ENCODE results near the gene MTFR1L. TPM values are rescaled to one million over a fixed set of nuclear protein-coding genes. Genes with fewer than 3 reads are reported as not detected.

Gene MTFR1L
- total and polyA plus RNA-seq, 2 donors (not counting 1 experiment from before 2014, with no cell fraction given), result 38.3 to 56.0 TPM

DNA sequence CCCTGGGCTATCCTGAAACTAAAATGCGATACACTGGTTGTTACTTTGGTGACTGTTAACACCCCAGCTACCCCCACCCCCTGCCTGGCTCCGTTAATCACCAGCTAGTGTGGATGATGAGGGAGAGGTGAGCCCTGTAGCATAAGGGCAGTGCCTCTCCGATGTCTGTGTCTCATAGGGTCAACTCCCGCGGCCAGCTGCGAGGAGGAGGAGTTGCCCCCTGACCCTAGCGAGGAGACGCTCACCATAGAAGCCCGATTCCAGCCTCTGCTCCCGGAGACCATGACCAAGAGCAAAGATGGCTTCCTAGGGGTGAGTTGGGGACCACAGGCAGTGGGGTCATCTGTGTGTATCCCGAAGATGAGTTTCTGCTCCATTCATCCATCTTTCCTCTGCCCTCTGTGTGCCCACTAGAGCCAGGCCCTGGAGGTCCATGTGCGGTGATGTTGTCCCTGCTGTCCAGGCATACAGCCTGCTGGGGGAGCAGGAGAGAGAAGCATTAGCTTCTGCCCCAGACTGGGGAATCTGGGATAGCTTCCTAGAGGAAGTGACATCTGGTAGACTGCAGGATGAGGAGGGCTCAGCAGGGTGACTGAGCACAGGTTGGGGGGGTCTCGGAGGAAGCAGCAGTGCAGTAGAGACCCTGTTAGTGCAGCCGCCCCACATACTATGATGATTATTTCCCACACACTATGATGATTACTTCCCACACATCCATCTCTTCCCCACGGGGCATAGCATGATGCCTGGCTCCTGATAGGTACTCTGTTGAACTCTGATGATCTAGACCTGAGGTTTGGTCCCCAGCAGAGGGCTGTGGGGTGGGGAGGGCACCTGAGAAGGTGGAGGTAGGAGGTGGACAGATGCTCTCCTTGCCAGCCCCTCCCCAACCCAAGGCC lies 14.5 kb upstream of the MTFR1L start:
- no peak overlapping the region for H3K27ac ChIP-seq (ENCODE audit: insufficient read depth, low read length)
- peaks cover 4% of the 10 kb centered on the region for H3K79me2 ChIP-seq (ENCODE audit: control insufficient read depth, insufficient read depth, low read length)
- no peak overlapping the region for H3K4me3 ChIP-seq (replicated peaks in 1 of 4; ENCODE audit: control extremely low read depth in 1 of 4, insufficient read depth in 1 of 4, low read depth in 3 of 4, low read length in 4 of 4)
- H3K4me1 ChIP-seq (ENCODE audit: control insufficient read depth, extremely low read depth, insufficient read depth, low read length), result peaks cover 15% of the 10 kb centered on the region
- H3K4me2 ChIP-seq (ENCODE audit: extremely low read depth, insufficient read depth, low read length), result no peak overlapping the region
- H3K36me3 ChIP-seq (ENCODE audit: control insufficient read depth, insufficient read depth, low read length), result no peaks in the 10 kb centered on the region
- DNase-seq (ENCODE audit: low read depth in 2 of 2), result no peak
- H3K27me3 ChIP-seq (ENCODE audit: control insufficient read depth, insufficient read depth, low read length), result no peaks in the 10 kb centered on the region
- H2AFZ ChIP-seq (ENCODE audit: low read length), result no peak overlapping the region
- no peaks in the 10 kb centered on the region for H3K9me3 ChIP-seq (ENCODE audit: control insufficient read depth, insufficient read depth, low read depth, low read length)
- TF ChIP-seq EZH2 (IDR thresholded peaks at IDR 0.05; ENCODE audit: low read length, missing control alignments), result no peak
- TF ChIP-seq, protein P1, sequence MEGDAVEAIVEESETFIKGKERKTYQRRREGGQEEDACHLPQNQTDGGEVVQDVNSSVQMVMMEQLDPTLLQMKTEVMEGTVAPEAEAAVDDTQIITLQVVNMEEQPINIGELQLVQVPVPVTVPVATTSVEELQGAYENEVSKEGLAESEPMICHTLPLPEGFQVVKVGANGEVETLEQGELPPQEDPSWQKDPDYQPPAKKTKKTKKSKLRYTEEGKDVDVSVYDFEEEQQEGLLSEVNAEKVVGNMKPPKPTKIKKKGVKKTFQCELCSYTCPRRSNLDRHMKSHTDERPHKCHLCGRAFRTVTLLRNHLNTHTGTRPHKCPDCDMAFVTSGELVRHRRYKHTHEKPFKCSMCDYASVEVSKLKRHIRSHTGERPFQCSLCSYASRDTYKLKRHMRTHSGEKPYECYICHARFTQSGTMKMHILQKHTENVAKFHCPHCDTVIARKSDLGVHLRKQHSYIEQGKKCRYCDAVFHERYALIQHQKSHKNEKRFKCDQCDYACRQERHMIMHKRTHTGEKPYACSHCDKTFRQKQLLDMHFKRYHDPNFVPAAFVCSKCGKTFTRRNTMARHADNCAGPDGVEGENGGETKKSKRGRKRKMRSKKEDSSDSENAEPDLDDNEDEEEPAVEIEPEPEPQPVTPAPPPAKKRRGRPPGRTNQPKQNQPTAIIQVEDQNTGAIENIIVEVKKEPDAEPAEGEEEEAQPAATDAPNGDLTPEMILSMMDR (conservative IDR thresholded peaks at IDR 0.05 in 1 of 2, IDR thresholded peaks at IDR 0.05 in 1 of 2; ENCODE audit: low read depth in 1 of 2, low read length in 2 of 2), result no peak
- H3K9ac ChIP-seq (ENCODE audit: insufficient read depth, low read length), result no peak overlapping the region
- H4K20me1 ChIP-seq (ENCODE audit: control insufficient read depth, extremely low read depth, insufficient read depth, low read length), result no peaks in the 10 kb centered on the region

DNA sequence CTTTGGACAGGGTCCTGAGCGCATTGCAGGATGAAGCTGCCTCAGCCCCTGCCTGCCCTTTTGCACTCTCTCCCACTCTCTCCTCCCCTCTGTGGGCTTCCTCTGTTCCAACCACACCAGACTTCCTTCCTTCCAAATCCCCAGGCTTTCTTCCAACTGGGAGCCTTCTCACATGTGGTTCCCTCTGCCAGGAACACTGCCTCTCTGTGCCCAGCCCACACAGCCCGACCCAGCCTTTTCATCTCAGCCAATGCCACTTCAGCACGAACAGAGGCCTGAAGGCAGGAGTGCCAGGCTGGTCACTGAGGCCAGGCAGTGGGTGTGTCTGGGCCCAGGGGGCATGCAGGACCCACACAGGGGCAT lies 13.9 kb upstream of the MTFR1L start:
- Histone ChIP-seq H3K27me3 (ENCODE audit: control insufficient read depth, insufficient read depth, low read length) (no peaks in the 10 kb centered on the region), H3K27ac (ENCODE audit: insufficient read depth, low read length) (no peak overlapping the region), H3K9ac (ENCODE audit: insufficient read depth, low read length) (no peak overlapping the region), H3K36me3 (ENCODE audit: control insufficient read depth, insufficient read depth, low read length) (peaks cover 4% of the 10 kb centered on the region), H3K4me1 (ENCODE audit: control insufficient read depth, extremely low read depth, insufficient read depth, low read length) (peaks cover 14% of the 10 kb centered on the region), H3K4me2 (ENCODE audit: extremely low read depth, insufficient read depth, low read length) (no peak overlapping the region), H3K79me2 (ENCODE audit: control insufficient read depth, insufficient read depth, low read length) (no peaks in the 10 kb centered on the region), H2AFZ (ENCODE audit: low read length) (no peak overlapping the region), H3K9me3 (ENCODE audit: control insufficient read depth, insufficient read depth, low read depth, low read length) (no peaks in the 10 kb centered on the region), H3K4me3 (replicated peaks in 1 of 4; ENCODE audit: control extremely low read depth in 1 of 4, insufficient read depth in 1 of 4, low read depth in 3 of 4, low read length in 4 of 4) (no peak overlapping the region), H4K20me1 (ENCODE audit: control insufficient read depth, extremely low read depth, insufficient read depth, low read length) (no peaks in the 10 kb centered on the region)
- peak; percentile 38 to 64 for DNase-seq (ENCODE audit: low read depth in 2 of 2)
- TF ChIP-seq, protein P1 (conservative IDR thresholded peaks at IDR 0.05 in 1 of 2, IDR thresholded peaks at IDR 0.05 in 1 of 2; ENCODE audit: low read depth in 1 of 2, low read length in 2 of 2), result no peak
- no peak for TF ChIP-seq EZH2 (IDR thresholded peaks at IDR 0.05; ENCODE audit: low read length, missing control alignments)

DNA sequence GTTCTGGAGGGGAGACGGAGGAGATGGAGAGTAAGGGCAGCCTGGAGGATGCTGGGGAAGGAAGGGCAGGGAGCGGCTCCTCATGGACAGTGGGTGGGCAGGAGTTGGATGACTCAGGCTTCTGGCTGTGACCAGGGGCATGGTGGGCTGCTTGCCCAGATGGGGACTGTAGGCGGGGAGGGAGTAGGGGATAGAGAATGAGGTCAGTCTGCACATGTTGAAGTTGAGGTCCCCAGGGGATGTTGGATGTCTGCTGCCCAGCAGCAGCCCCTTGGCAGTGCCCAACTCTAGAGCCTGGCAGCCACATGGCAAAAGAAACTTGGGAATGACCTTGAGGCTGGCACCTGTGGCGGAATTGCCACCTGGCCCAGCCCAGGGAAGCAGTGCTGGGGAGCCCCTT lies 13.3 kb upstream of the MTFR1L start:
- peak; percentile 72 to 76 for DNase-seq (ENCODE audit: low read depth in 2 of 2)
- TF ChIP-seq, protein P1 (conservative IDR thresholded peaks at IDR 0.05 in 1 of 2, IDR thresholded peaks at IDR 0.05 in 1 of 2; ENCODE audit: low read depth in 1 of 2, low read length in 2 of 2), result no peak
- no peak for TF ChIP-seq EZH2 (IDR thresholded peaks at IDR 0.05; ENCODE audit: low read length, missing control alignments)
- Histone ChIP-seq H3K36me3 (ENCODE audit: control insufficient read depth, insufficient read depth, low read length) (peaks cover 6% of the 10 kb centered on the region), H3K27me3 (ENCODE audit: control insufficient read depth, insufficient read depth, low read length) (no peaks in the 10 kb centered on the region), H4K20me1 (ENCODE audit: control insufficient read depth, extremely low read depth, insufficient read depth, low read length) (no peaks in the 10 kb centered on the region), H3K4me1 (ENCODE audit: control insufficient read depth, extremely low read depth, insufficient read depth, low read length) (peaks cover 11% of the 10 kb centered on the region), H3K9me3 (ENCODE audit: control insufficient read depth, insufficient read depth, low read depth, low read length) (no peaks in the 10 kb centered on the region), H3K79me2 (ENCODE audit: control insufficient read depth, insufficient read depth, low read length) (no peaks in the 10 kb centered on the region), H2AFZ (ENCODE audit: low read length) (no peak overlapping the region), H3K9ac (ENCODE audit: insufficient read depth, low read length) (no peak overlapping the region), H3K27ac (ENCODE audit: insufficient read depth, low read length) (no peak overlapping the region), H3K4me2 (ENCODE audit: extremely low read depth, insufficient read depth, low read length) (no peak overlapping the region), H3K4me3 (replicated peaks in 1 of 4; ENCODE audit: control extremely low read depth in 1 of 4, insufficient read depth in 1 of 4, low read depth in 3 of 4, low read length in 4 of 4) (no peak overlapping the region)
